GM19468 (cell line): Measurements from ENCODE around the gene PYGB.

Experiments used
- ATAC-seq: cut with Tn5 transposase; IDR thresholded peaks from one replicate; pipeline ENCODE4 v1.9.1; 2021; ENCODE audit warnings: mild to moderate bottlenecking, moderate library complexity, moderate number of reproducible peaks; ENCODE audit not compliant: unreplicated experiment; ENCODE audit errors: extremely low read depth

Gene PYGB

DNA sequence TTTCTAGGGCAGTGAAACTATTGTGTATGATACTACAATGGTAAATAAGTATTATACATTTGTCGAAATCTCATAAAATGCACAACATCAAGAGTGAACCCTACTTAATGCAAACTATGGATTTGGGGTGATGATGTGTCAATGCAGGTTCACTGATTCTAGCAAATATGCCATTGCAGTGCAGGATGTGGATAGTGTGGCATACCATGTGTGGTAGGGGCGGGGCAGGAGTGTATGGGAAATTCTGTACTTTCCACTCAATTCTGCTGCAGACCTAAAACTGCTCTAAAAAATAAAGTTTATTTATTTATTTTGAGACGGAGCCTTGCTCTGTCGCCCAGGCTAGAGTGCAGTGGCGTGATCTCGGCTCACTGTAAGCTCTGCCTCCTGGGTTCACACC, 98.5 kb downstream of the PYGB start:
- ATAC-seq: no peak
